Measurements from ENCODE around the gene FBXO41.

FBXO41 gene

GRCh38 chr2:73253901-73254300 is 30.4 kb downstream of the FBXO41 start:
- DNase-seq (ENCODE audit: low read depth) = peak; percentile 59
- H3K4me3 ChIP-seq (ENCODE audit: low read length) = no peak overlapping the region
- no peak for TF ChIP-seq CTCF (IDR thresholded peaks at IDR 0.05; ENCODE audit: insufficient read depth, low read depth, low read length, missing control alignments)

- no peak for DNase-seq (ENCODE audit: low read depth)
- no peak for TF ChIP-seq CTCF (IDR thresholded peaks at IDR 0.05; ENCODE audit: insufficient read depth, low read depth, low read length, missing control alignments)
- H3K4me3 ChIP-seq (ENCODE audit: low read length) = no peak overlapping the region
Measured at GRCh38 chr2:73253400-73253799, 30.9 kb downstream of the FBXO41 start.

- DNase-seq (ENCODE audit: low read depth) = no peak
- no peak for TF ChIP-seq CTCF (IDR thresholded peaks at IDR 0.05; ENCODE audit: insufficient read depth, low read depth, low read length, missing control alignments)
- H3K4me3 ChIP-seq (ENCODE audit: low read length) = no peak overlapping the region
Measured at GRCh38 chr2:73252238-73253027, 31.8 kb downstream of the FBXO41 start.

- no peak for DNase-seq (ENCODE audit: low read depth)
- no peak for TF ChIP-seq CTCF (IDR thresholded peaks at IDR 0.05; ENCODE audit: insufficient read depth, low read depth, low read length, missing control alignments)
- no peak overlapping the region for H3K4me3 ChIP-seq (ENCODE audit: low read length)
Measured at GRCh38 chr2:73250872-73251846, 33.1 kb downstream of the FBXO41 start.

GRCh38 chr2:73249636-73250035 is 34.6 kb downstream of the FBXO41 start:
- no peak overlapping the region for H3K4me3 ChIP-seq (ENCODE audit: low read length)
- no peak for DNase-seq (ENCODE audit: low read depth)
- TF ChIP-seq CTCF (IDR thresholded peaks at IDR 0.05; ENCODE audit: insufficient read depth, low read depth, low read length, missing control alignments) = no peak

GRCh38 chr2:73246850-73247249 is 37.4 kb downstream of the FBXO41 start:
- no peak for TF ChIP-seq CTCF (IDR thresholded peaks at IDR 0.05; ENCODE audit: insufficient read depth, low read depth, low read length, missing control alignments)
- DNase-seq (ENCODE audit: low read depth) = no peak
- no peak overlapping the region for H3K4me3 ChIP-seq (ENCODE audit: low read length)

Data from epithelial cell of esophagus (primary cell).